ENCODE data around the gene ZFP28. TPM values are rescaled to one million over a fixed set of nuclear protein-coding genes. Genes with fewer than 3 reads are reported as not detected.

The ZFP28 gene
- polyA plus RNA-seq, 4 donors, result 11.1 to 19.2 (median 12.8) TPM

GRCh38 chr19:56594783-56595547, 56.2 kb downstream of the ZFP28 start, which contains the start of gene ZNF71:
Gene ZNF71, plus strand, starts transcription at chr19:56595302. Its CDS starts 6,257 bp downstream, at chr19:56601559.
- DNase-seq (ENCODE audit: low read depth in 4 of 4, low spot score in 2 of 4), result peak; percentile 63 to 86 (median 76)

- DNase-seq (ENCODE audit: low read depth in 4 of 4, low spot score in 2 of 4), result peak in 1 of 4 donors; percentile 8
Measured at GRCh38 chr19:56595548-56595899, 56.8 kb downstream of the ZFP28 start.

DNA sequence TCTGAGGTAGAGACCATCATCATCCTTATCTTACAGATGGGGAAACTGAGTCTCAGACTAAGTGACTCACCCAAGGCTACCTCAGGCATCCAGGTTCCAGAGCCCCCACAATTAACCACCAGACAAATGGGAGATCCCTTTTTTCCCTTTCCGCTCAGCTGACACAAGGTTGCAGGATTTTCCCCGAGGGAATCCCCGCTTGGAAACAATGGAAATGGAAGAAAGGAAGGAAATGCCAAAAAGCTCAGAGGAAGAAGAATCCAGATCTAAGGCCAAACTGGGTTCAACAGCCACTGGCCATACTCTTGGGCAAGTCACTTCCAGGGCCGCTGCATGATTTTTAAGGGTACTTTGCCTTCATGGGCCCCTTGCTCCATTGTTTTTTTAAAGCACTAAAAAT, 57.9 kb downstream of the ZFP28 start:
- DNase-seq (ENCODE audit: low read depth in 4 of 4, low spot score in 2 of 4), result no peak

- DNase-seq (ENCODE audit: low read depth in 4 of 4, low spot score in 2 of 4), result no peak
Measured at GRCh38 chr19:56597696-56598095, 58.9 kb downstream of the ZFP28 start.

- DNase-seq (ENCODE audit: low read depth in 4 of 4, low spot score in 2 of 4), result no peak
Measured at GRCh38 chr19:56601375-56601774, 62.6 kb downstream of the ZFP28 start.

DNA sequence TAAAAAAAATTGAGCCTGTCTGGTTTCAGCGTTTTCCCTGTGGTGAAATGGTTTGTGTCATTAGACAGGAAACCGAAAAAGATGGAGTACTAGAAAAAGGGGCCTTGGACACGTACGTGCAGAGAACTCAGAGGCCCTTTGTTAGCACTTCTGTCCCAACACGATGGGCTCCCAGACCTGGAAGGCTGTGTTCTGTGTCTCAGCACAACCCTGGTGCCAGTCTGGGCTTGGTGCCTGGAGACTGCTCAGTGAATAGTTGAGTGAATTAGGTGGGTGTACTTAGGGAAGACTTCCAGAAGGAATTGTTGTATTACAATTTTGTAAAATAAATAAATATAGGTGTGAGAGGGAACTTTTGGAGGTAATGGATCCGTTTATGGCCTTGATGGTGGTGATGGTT, 65.1 kb downstream of the ZFP28 start:
- DNase-seq (ENCODE audit: low read depth in 4 of 4, low spot score in 2 of 4), result no peak

Other genes starting within 250 kb of the ZFP28 start
- gene ZSCAN5A, start 224.1 kb upstream of the ZFP28 start, polyA plus RNA-seq (ENCODE audit: insufficient read length in 4 of 4), result 10 to 100 TPM; 10.7 to 20.0 (median 16.4) TPM
- gene ZNF582, start 145.4 kb upstream of the ZFP28 start, polyA plus RNA-seq (ENCODE audit: insufficient read length in 4 of 4), result 10 to 100 TPM; 10.6 to 12.1 (median 11.6) TPM
- 10 to 100 TPM in 1 of 4 donors, 1 to 10 TPM in 3; 8.6 to 11.9 (median 9.6) TPM for gene ZNF583, start 134.6 kb upstream of the ZFP28 start, polyA plus RNA-seq (ENCODE audit: insufficient read length in 4 of 4)
- gene ZNF667, start 61.6 kb upstream of the ZFP28 start, polyA plus RNA-seq (ENCODE audit: insufficient read length in 4 of 4), result 10 to 100 TPM; 12.6 to 24.8 (median 19.9) TPM
- 10 to 100 TPM; 11.8 to 36.1 (median 22.6) TPM for gene ZNF471, start 31.1 kb upstream of the ZFP28 start, polyA plus RNA-seq (ENCODE audit: insufficient read length in 4 of 4)
- gene ZNF470, start 28.5 kb downstream of the ZFP28 start, polyA plus RNA-seq (ENCODE audit: insufficient read length in 4 of 4), result 10 to 100 TPM in 2 of 4 donors, 1 to 10 TPM in 2; 7.3 to 10.6 (median 9.5) TPM
- 10 to 100 TPM in 2 of 4 donors, 1 to 10 TPM in 2; 8.1 to 11.3 (median 9.5) TPM for gene ZNF71, start 56.4 kb downstream of the ZFP28 start, polyA plus RNA-seq (ENCODE audit: insufficient read length in 4 of 4)
- 1 to 10 TPM; 1.1 to 2.3 (median 1.8) TPM for gene SMIM17, start 104.2 kb downstream of the ZFP28 start, polyA plus RNA-seq (ENCODE audit: insufficient read length in 4 of 4)
- 1 to 10 TPM; 4.4 to 7.3 (median 4.7) TPM for gene ZNF835, start 132.8 kb downstream of the ZFP28 start, polyA plus RNA-seq (ENCODE audit: insufficient read length in 4 of 4)

Measured in left renal cortex interstitium (tissue), 4 donors.